D341Med (cell line): Measurements from ENCODE around the gene BSN.

Experiments
- DNase-seq: peaks from one replicate; pipeline ENCODE4 v3.0.0; 2012; ENCODE audit warnings: low spot score

The BSN gene

DNA sequence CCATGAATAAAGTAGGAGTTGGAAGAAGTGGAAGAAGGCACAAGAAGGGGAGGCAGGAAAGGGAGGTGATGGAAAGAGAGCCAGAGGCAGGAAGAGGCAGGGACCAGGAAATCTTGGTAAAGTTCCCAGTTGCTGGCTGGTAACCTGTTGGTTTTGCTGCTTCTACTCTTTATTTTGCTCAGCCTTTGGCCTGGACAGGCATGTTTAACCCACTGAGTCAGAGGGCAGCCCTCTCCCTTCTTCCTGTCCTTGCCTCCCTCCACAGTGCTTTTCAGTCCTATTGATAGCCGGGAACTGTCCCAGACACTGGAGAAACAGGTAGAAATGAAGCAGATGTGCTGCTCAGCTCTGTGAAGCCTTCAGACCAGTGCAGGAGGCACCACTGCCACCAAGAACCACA lies 76.5 kb downstream of the BSN start:
- no peak for DNase-seq

DNA sequence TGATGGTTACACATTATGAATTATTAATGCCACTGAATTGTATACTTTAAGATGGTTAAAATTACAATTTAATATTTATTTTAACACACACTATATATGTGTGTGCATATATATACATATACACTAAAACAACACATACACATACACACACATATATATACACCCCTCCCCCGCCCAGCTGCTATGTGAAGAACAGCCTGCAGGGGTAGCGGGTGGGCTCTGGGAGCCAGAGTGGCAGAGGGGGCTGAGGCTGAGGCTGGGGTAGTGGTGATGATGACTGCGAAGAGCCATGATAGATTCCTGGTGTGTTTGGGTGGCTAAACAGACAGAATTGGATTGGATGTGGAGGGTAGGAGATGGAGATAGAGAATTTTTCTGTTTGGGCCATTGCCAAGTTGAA lies 80.5 kb downstream of the BSN start:
- no peak for DNase-seq

DNA sequence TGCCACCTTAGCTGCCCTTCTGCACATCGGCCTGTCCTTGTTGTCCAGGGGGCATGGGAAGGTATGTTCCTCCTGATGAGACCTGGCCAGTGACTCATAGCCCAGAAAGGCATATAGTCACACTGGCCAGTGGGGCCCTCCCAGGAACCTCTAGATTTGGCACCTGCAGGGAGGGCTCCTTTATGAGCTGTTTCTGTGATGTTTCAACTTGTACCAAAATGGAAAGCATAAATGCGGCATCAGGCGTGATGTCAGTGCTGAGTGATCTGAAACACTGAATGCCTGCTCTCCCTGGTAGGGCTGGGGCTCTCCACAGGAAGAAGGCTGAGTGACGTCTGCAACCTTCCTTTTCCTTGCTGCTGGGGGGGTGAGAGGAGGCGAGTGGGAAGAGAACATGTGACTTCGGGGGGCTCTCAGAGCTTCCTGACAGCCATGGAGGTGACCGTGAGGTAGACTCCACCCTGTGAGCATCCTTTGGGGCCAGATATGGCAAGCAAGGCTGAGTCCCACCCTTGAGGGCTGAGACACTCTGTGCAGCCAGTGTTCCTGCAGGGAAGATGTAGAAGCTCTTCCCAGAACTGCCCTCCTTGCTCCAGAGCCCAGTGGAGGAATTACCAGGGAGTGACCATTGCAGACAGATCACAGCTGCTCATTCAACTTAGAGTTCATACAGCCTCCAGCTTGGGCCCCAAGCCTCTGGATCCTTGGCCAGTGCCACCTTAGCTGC lies 82.8 kb downstream of the BSN start:
- DNase-seq, result no peak

DNA sequence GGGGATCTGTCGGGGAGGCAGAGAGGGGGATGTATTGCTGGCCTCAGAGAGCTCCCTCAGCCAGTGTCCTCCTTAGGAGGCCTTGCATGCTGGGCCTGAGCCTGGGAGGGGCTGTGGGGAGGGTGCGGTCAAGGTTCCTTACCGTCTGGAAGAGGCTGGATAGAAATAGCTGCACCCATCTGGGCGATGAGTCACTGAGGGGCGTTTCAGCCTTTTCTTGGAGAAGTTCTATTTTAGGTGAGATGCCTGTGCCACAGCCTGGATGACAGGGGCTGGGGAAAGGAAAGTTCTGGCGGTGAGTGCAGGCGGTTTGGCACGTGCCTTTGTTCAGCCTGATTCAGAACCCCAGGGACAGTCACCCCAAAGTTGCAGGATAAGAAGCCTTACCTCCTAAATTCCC lies 84.2 kb downstream of the BSN start:
- no peak for DNase-seq

DNA sequence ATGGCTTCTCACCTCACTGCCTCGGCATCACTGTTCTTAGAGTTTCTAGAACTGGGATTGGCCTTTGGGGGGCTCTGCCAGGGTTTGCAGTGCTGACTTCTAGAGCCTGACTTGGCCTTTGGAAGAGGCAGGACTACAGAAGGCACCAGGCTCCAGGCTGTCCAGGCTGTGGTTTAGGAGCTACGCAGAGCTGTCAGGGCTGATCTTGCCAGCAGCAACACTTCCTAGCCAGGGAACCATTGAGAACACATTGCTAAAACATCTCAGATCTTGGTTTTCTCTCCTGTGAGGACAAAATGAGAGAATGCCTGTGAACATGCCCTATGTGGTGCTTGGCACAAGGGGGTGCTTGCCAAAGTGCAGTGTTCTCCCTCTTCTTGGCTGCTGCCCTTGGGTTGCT lies 85.3 kb downstream of the BSN start:
- no peak for DNase-seq

DNA sequence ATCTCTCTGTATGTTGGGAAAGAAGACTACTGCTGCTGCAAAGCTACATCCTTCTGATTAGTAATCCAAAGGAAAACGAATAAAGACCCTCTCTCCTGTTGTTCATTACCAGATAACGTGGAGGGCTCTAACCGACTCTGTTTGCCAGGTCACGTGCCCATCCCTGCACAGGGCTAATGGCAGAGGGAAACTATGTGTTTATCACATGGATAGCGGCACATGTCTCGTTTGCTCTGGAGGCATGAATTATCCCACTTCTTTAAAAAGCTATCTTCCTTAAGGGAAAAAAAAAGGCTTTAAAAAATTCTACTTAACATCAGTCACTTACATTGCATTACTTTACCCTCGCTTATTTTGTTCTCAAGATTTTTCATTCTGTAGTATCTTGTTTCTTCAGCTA lies 87.0 kb downstream of the BSN start:
- no peak for DNase-seq

DNA sequence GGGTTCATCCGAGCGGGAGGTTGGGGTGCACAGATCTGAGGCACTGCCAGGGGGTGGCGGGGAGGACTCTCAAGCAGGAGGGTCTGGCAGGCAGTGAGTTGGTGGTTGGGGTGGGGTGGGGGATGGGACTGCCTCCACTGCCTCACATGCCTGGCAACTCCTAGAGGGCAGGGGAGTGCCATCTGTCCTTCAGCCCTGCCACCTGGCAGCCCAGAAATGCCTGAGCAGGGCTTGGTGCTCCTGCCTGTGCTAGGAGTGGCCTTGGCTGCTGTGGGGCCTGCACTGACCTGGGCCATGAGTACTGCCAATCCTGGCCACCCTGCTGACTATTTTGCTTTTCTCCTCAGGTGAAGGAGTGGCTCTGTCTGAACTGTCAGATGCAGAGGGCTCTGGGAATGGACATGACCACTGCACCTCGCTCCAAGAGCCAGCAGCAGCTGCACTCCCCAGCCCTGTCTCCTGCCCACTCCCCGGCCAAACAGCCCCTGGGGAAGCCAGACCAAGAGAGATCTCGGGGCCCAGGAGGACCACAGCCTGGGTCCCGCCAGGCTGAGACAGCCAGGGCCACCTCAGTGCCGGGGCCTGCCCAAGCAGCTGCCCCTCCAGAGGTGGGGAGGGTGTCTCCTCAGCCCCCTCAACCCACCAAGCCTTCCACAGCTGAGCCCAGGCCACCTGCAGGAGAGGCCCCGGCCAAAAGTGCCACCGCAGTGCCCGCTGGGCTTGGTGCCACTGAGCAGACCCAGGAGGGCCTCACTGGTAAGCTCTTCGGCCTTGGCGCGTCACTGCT lies 87.8 kb downstream of the BSN start:
- no peak for DNase-seq

DNA sequence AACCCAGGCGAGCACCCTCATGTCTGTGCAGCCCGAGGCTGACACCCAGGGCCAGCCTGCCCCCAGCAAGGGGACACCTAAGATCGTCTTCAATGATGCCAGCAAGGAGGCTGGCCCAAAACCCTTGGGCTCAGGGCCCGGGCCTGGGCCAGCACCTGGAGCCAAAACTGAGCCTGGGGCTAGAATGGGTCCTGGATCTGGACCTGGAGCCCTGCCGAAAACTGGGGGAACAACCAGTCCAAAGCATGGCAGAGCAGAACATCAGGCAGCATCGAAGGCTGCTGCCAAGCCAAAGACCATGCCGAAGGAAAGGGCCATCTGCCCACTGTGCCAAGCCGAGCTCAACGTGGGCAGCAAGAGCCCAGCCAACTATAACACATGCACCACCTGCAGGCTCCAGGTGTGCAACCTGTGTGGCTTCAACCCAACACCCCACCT lies 88.5 kb downstream of the BSN start:
- DNase-seq, result no peak

DNA sequence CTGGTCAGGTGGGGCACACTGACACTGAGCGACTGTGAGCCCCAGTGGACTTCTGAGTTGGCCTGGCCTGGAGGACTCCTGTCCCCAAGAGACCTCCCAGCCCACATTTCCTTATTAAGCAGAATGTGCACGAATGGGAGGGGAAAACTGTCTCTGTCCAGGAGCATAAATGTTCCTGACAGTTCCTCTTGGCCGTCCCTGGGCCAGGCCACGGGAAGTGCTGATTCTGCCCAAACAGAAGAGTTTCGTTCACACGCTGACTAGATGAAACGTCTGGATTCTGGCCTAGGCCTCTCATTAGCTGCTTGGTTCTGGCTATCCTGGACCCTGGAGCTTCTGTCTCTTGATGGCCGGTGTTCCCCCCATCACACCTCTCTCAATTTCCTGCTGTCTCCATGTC lies 90.4 kb downstream of the BSN start:
- no peak for DNase-seq

DNA sequence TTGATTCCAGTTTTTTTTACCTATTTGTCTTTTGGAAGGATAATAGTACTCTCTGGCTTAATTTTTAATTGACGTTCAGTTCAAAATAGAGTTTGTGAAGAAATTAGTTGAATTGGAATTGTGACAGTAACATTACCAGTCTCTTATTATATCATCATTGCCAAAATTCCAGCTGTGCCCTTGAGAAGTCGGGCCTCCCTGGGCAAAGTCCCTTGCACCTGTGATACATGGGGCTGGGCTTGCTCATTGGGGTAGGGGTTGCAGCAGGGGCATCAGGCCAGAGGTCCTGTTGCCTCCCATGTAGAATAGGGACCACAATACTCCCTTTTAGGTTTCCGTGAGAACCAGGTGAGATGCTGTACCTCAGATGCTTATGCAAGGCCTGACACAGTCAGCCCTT lies 92.0 kb downstream of the BSN start:
- no peak for DNase-seq

DNA sequence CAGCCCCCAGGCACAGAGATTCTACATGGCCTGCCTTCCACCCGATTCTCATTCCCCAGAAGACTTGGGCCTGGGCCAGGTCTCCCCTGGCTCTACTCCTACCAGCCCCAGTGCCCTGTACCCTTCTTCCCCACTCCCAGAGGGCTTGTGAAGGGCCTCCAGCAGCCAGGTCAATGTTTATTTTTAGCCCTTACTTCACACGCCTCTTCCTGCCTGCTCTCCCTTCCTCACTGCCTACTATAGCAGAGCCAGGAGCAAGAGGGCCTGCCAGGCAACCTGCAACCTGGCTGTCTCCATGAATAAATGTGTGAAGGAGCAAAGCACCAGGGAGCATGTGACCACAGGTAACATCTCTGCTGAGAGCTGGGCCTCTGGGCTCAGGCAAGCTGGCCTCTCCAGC lies 93.5 kb downstream of the BSN start:
- DNase-seq, result no peak

DNA sequence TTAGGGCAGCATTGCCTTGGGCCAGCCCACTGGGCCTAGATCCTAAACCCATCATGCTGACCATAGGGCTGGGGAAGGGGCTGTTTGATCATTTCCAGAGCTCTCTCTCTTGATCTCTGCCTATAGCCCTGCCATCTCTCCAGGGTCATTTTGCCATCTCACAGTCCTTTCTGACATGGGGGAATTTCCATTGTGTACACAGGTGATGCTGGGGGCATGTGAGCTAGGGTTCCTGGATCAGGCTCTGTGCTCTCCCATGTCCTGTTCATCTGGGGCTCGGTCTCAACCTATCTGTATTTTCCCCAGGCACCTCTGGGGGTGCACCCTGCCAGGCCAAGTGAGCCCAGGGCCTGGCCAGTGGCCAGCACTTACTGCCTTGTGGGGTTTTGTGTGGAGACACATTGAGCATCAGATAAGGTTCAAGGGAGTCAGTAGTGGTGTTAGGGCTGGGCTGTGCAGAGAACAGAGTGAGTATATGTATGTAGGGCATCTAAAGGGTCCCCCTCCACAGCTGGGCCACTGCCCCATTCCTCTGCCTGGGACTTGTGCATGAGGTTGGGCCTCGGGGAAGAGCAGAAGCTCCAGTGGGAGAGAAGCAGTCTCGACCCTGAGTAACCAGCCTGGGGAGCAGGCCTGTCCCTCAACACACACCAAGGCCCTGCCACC lies 94.2 kb downstream of the BSN start:
- DNase-seq, result no peak

DNA sequence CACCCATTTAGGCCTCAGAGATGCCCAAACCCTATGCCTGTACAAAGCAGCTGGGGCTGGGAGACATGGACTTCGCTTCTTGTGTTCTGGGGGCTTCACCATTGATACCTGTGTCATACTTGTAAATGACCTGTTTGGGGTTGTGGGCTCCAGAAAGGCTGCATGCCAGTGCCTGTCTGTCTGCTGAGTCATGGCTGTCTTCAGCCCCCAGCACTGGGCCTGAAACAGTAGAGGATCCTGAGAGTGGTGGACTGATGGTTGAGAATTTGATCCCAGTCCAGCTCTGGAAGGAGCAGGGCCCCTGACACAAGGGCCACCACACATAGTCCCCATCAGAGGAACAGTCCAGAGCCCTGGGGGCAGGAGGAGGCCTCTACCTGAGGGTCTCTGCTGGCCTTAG lies 95.3 kb downstream of the BSN start:
- DNase-seq, result no peak

DNA sequence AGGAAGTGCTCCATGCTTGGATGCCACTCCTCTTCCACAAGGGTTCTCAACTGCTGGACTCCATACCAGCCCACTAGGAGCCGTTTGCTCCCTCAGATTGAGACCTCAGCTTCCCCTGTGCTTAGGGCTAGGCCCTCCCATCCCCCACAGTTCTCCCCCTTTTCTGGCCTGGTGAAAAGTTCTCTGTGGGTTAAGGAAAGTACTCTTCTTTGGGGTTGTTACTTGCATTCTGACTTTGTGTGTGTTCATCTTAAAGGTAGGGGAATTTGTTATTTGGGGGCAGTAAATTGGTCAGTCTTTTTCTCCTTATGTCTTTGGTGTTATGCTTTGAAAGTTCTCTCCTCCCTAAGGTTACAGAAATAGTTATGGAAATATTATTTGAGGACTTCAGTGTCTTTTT lies 95.9 kb downstream of the BSN start:
- no peak for DNase-seq

DNA sequence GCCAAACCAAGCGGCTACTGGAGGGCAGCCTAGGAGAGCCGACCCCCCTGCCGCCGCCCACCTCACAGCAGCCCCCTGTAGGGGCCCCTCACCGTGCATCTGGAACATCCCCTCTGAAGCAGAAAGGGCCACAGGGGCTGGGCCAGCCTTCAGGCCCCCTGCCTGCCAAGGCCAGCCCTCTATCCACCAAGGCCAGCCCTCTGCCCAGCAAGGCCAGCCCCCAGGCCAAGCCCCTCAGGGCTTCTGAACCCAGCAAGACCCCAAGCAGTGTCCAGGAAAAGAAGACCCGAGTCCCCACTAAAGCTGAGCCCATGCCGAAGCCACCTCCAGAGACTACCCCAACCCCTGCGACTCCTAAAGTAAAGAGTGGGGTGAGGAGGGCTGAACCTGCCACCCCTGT lies 96.4 kb downstream of the BSN start:
- DNase-seq, result no peak

DNA sequence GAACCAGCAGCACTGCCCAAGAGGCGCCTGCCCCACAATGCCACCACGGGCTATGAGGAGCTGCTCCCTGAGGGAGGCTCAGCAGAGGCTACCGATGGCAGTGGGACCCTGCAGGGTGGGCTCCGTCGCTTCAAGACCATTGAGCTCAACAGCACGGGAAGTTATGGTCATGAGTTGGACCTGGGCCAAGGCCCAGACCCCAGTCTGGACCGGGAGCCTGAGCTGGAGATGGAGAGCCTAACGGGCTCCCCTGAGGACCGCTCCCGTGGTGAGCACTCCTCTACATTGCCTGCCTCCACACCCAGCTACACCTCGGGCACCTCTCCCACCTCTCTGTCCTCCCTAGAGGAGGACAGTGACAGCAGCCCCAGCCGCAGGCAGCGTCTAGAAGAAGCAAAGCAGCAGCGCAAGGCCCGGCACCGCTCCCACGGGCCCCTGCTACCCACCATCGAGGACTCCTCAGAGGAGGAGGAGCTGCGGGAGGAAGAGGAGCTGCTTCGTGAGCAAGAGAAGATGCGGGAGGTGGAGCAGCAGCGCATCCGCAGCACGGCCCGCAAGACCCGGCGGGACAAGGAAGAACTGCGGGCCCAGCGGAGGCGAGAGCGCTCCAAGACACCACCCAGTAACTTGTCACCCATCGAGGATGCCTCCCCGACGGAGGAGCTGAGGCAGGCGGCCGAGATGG lies 98.1 kb downstream of the BSN start:
- DNase-seq, result no peak

DNA sequence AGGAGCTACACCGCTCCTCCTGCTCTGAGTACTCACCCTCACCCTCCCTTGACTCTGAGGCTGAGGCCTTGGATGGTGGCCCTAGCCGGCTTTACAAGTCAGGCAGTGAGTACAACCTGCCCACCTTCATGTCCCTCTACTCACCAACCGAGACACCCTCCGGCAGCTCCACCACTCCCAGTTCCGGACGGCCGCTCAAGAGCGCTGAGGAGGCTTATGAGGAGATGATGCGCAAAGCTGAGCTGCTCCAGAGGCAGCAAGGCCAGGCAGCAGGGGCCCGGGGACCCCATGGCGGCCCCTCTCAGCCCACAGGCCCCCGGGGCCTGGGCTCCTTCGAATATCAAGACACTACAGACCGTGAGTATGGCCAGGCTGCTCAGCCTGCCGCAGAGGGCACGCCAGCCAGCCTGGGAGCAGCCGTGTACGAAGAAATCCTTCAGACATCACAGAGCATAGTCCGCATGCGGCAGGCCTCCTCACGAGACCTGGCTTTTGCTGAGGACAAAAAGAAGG lies 98.7 kb downstream of the BSN start:
- no peak for DNase-seq

DNA sequence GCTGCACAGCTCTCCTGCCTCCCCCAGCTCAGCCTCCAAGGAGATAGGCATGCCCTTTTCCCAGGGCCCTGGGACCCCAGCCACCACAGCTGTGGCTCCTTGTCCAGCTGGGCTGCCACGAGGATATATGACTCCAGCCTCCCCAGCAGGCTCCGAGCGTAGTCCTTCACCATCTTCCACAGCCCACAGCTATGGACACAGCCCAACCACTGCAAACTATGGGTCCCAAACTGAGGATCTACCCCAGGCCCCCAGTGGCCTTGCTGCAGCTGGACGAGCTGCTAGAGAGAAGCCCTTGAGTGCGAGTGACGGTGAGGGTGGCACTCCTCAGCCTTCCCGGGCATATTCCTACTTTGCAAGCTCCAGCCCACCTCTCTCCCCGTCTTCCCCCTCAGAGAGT lies 99.3 kb downstream of the BSN start:
- DNase-seq, result no peak

DNA sequence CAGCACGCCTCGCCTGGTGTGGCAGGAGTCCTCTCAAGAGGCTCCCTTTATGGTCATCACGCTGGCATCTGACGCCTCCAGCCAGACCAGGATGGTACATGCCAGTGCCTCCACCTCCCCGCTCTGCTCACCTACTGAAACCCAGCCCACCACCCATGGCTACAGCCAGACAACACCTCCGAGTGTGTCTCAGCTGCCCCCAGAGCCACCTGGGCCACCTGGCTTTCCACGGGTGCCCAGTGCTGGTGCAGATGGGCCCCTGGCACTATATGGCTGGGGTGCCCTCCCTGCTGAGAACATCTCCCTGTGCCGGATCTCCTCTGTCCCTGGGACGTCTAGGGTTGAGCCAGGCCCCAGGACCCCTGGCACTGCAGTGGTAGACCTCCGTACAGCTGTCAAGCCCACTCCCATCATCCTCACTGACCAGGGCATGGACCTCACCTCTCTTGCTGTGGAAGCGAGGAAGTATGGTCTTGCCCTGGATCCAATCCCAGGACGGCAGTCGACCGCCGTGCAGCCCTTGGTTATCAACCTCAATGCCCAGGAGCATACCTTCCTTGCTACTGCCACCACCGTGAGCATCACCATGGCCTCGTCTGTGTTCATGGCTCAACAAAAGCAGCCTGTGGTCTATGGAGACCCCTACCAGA lies 100.0 kb downstream of the BSN start:
- no peak for DNase-seq

DNA sequence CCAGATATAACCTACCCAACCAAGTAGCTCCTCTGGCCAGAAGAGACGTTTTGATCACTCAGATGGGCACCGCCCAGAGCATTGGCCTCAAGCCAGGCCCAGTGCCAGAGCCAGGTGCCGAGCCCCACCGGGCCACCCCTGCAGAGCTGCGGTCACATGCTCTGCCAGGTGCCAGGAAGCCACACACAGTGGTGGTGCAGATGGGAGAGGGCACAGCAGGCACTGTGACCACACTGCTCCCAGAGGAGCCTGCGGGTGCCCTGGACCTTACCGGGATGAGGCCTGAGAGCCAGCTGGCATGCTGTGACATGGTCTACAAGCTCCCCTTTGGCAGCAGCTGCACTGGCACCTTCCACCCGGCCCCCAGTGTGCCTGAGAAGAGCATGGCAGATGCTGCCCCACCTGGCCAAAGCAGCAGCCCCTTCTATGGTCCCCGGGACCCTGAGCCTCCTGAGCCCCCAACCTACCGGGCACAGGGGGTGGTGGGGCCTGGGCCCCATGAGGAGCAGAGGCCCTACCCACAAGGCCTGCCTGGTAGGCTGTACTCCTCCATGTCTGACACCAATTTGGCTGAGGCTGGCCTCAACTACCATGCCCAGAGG lies 100.8 kb downstream of the BSN start:
- no peak for DNase-seq

DNA sequence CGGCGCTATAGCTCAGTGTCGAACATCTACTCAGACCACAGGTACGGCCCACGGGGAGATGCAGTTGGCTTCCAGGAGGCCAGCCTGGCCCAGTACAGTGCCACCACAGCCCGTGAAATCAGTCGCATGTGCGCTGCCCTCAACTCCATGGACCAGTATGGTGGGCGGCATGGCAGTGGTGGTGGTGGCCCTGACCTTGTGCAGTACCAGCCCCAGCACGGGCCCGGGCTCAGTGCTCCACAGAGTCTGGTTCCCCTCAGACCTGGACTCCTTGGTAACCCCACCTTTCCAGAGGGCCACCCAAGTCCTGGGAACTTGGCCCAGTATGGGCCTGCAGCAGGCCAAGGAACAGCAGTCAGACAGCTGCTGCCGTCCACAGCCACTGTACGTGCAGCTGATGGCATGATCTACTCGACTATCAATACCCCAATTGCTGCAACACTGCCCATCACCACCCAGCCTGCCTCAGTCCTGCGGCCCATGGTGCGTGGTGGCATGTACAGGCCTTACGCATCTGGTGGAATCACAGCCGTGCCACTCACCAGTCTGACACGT lies 101.5 kb downstream of the BSN start:
- no peak for DNase-seq
